OCI-LY7 (cell line): ENCODE results near the gene COL8A1.

Experiments
- EZH2phosphoT487 ChIP-seq: fragments of 200-600 bp; sonication (generic); IDR thresholded peaks from 2 replicates; pipeline ENCODE4 v1.6.1; 2018; ENCODE audit warnings: low read depth, borderline replicate concordance, mild to moderate bottlenecking, mixed run types, antibody characterized with exemption, low read length, moderate library complexity, mixed read lengths
- TF ChIP-seq, protein P1 (sequence below): fragments of 200-600 bp; sonication (generic); conservative IDR thresholded peaks from 2 replicates; pipeline ENCODE4 v1.5.1; 2014; ENCODE audit warnings: mild to moderate bottlenecking, antibody characterized with exemption, low read length, moderate library complexity, mixed read lengths

DNA sequence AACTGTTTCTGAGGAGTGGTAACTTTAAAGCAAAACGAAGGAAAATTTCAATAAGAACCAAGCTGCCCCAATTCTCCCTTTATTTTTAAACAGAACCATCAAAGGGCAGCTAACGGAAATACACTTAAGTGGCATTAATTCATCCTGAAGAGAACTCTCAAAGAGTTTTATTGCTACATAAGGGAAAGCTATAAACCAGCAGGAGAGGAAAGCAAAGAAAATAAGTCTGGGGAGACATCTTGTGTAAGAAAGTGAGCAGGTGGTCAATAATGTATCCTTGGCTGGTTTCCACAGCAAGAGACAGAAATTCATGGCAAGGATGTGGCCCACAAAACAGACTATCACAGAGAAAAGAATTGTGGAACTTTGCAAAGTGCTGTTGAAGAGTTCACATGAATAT lies 139.3 kb downstream of the COL8A1 start:
- TF ChIP-seq, protein P1, sequence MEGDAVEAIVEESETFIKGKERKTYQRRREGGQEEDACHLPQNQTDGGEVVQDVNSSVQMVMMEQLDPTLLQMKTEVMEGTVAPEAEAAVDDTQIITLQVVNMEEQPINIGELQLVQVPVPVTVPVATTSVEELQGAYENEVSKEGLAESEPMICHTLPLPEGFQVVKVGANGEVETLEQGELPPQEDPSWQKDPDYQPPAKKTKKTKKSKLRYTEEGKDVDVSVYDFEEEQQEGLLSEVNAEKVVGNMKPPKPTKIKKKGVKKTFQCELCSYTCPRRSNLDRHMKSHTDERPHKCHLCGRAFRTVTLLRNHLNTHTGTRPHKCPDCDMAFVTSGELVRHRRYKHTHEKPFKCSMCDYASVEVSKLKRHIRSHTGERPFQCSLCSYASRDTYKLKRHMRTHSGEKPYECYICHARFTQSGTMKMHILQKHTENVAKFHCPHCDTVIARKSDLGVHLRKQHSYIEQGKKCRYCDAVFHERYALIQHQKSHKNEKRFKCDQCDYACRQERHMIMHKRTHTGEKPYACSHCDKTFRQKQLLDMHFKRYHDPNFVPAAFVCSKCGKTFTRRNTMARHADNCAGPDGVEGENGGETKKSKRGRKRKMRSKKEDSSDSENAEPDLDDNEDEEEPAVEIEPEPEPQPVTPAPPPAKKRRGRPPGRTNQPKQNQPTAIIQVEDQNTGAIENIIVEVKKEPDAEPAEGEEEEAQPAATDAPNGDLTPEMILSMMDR = no peak
- TF ChIP-seq EZH2phosphoT487 = no peak
